Right lobe of liver (tissue), 4 donors: ENCODE measurements around the gene GOLPH3.

ENCODE experiments used
- POLR2A ChIP-seq: fragments of 450-650 bp; IDR thresholded peaks from one replicate; pipeline ENCODE4 v1.6.1; 2017; ENCODE audit warnings: antibody characterized with exemption, mild to moderate bottlenecking
- TF ChIP-seq, protein P1 (sequence below), 4 donors: fragments of 200-600 bp in 3 of 4; fragments of 450-650 bp in 1 of 4; IDR thresholded peaks; one replicate each; pipeline versions ENCODE4 v1.5.1 to v1.8.0; 2016 to 2022; ENCODE audit warnings: antibody characterized with exemption in 4 of 4, mild to moderate bottlenecking in 2 of 4
- donor health status: DM: no; HTN: no; CAD: no.
- donor health status: DM: no; HTN: no; CAD: no.
- donor health status: DM: no; HTN: yes; CAD: no.

DNA sequence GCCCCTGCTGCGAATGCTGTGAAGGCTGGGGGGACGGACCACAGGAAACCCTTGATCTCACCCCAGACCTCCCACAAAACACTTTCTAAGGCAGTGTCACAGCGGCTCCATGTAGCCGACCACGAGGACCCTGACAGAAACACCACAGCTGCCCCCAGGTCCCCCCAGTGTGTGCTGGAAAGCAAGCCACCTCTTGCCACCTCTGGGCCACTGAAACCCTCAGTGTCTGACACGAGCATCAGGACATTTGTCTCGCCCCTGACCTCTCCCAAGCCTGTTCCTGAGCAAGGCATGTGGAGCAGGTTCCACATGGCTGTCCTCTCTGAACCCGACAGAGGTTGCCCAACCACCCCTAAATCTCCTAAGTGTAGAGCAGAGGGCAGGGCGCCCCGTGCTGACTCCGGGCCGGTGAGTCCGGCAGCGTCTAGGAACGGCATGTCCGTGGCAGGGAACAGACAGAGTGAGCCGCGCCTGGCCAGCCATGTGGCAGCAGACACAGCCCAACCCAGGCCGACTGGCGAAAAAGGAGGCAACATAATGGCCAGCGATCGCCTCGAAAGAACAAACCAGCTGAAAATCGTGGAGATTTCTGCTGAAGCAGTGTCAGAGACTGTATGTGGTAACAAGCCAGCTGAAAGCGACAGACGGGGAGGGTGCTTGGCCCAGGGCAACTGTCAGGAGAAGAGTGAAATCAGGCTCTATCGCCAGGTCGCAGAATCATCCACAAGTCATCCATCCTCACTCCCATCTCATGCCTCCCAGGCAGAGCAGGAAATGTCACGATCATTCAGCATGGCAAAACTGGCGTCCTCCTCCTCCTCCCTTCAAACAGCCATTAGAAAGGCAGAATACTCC is 84.7 kb downstream of the GOLPH3 start:
- TF ChIP-seq, protein P1, sequence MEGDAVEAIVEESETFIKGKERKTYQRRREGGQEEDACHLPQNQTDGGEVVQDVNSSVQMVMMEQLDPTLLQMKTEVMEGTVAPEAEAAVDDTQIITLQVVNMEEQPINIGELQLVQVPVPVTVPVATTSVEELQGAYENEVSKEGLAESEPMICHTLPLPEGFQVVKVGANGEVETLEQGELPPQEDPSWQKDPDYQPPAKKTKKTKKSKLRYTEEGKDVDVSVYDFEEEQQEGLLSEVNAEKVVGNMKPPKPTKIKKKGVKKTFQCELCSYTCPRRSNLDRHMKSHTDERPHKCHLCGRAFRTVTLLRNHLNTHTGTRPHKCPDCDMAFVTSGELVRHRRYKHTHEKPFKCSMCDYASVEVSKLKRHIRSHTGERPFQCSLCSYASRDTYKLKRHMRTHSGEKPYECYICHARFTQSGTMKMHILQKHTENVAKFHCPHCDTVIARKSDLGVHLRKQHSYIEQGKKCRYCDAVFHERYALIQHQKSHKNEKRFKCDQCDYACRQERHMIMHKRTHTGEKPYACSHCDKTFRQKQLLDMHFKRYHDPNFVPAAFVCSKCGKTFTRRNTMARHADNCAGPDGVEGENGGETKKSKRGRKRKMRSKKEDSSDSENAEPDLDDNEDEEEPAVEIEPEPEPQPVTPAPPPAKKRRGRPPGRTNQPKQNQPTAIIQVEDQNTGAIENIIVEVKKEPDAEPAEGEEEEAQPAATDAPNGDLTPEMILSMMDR (IDR thresholded peaks at IDR 0.05): no peak
- no peak for TF ChIP-seq POLR2A
